HCT116 (cell line): ENCODE measurements around the gene CLDN12. TPM values are rescaled to one million over a fixed set of nuclear protein-coding genes. Genes with fewer than 3 reads are reported as not detected.
A peak's percentile ranks its signal among the peaks of the same experiment; 100 is the strongest.

Source experiments
- ATAC-seq: fragments of 200-7000 bp; cut with Tn5 transposase; 2 replicates; pipeline ENCODE4 v1.9.1; 2020; ENCODE audit warnings: mild to moderate bottlenecking, moderate library complexity
- BruUV-seq: library from RNA; stranded (reverse); fragments of 400-500 nt; replicated peaks from 2 replicates; lab custom pipeline; 2021; lab: Mats Ljungman, UMichigan
- CTCF ChIA-PET: fragments of 300-600 bp; sonication (Branson Sonifier 250); formaldehyde crosslinking; loops from one replicate; lab custom pipeline; 2021; ENCODE audit warnings: antibody characterized with exemption; lab: Charles Lee
- POLR2A ChIA-PET: fragments of 300-600, 350-600 bp; sonication (Branson Sonifier 250); formaldehyde crosslinking; loops from one replicate; lab custom pipeline; 2021; ENCODE audit warnings: antibody characterized with exemption; lab: Charles Lee
- RAD21 ChIA-PET, 2 experiments: fragments of 300-600 bp; sonication (Branson Sonifier 250); formaldehyde crosslinking; loops; one replicate each; lab custom pipeline; 2023; ENCODE audit warnings: low total read pairs in 2 of 2; ENCODE audit not compliant: uncharacterized antibody in 2 of 2, unreplicated experiment in 2 of 2, low non-redundant PET in 1 of 2; lab: Charles Lee
- DNase-seq: peaks from one replicate; pipeline ENCODE4 v3.0.0-alpha.2; 2010; ENCODE audit warnings: low read depth, low spot score
- H2AFZ ChIP-seq: fragments of 200-600 bp; shearing (Covaris generic), sonication (generic); 2 replicates; pipeline ENCODE4 v1.6.1; 2017; ENCODE audit warnings: low read depth, mixed run types, mixed read lengths, antibody characterized with exemption, low read length; ENCODE audit not compliant: poor library complexity, severe bottlenecking
- H3K27ac ChIP-seq: 2 replicates; pipeline ENCODE4 v1.5.1; 2012; ENCODE audit warnings: low read depth, low read length
- H3K27me3 ChIP-seq: fragments of 200-600 bp; sonication (generic); 2 replicates; pipeline ENCODE4 v1.6.1; 2016; ENCODE audit warnings: mixed run types, low read length, mixed read lengths; ENCODE audit not compliant: insufficient read depth
- H3K36me3 ChIP-seq, 2 experiments: fragments of 200-500 bp in 1 of 2; fragments of 200-600 bp in 1 of 2; sonication (Bioruptor generic) in 1 of 2; sonication (generic) in 1 of 2; 2 replicates each; pipeline versions ENCODE4 v1.5.1 to v1.6.1; 2014 to 2016; ENCODE audit warnings: low read length in 2 of 2, inconsistent platforms in 1 of 2, mixed read lengths in 1 of 2, mixed run types in 1 of 2; ENCODE audit not compliant: insufficient read depth in 2 of 2, control insufficient read depth in 1 of 2
- H3K4me1 ChIP-seq, 2 experiments: fragments of 200-600 bp in 1 of 2; sonication (generic) in 1 of 2; 2 replicates each; pipeline versions ENCODE4 v1.5.1 to v1.6.1; 2012 to 2017; ENCODE audit warnings: low read length in 2 of 2, inconsistent platforms in 1 of 2, mild to moderate bottlenecking in 1 of 2, mixed read lengths in 1 of 2, mixed run types in 1 of 2, moderate library complexity in 1 of 2; ENCODE audit not compliant: insufficient read depth in 2 of 2, control insufficient read depth in 1 of 2
- H3K4me2 ChIP-seq: fragments of 200-600 bp; sonication (generic); 2 replicates; pipeline ENCODE4 v1.6.1; 2017; ENCODE audit warnings: mixed run types, low read length, mixed read lengths
- H3K4me3 ChIP-seq, 2 experiments: fragments of 200-600 bp in 1 of 2; sonication (generic) in 1 of 2; replicated peaks in 1 of 2; 2 replicates each; pipeline ENCODE4 v1.5.1; 2011 to 2016; ENCODE audit warnings: low read length in 2 of 2, control low read depth in 1 of 2, low read depth in 1 of 2, mild to moderate bottlenecking in 1 of 2, mixed read lengths in 1 of 2, mixed run types in 1 of 2
- H3K79me2 ChIP-seq: fragments of 200-600 bp; sonication (generic); 2 replicates; pipeline ENCODE4 v1.6.1; 2017; ENCODE audit warnings: mild to moderate bottlenecking, mixed run types, low read length, moderate library complexity, mixed read lengths; ENCODE audit not compliant: insufficient read depth
- H3K9ac ChIP-seq: fragments of 200-600 bp; sonication (generic); 2 replicates; pipeline ENCODE4 v1.6.1; 2016; ENCODE audit warnings: low read length, mixed read lengths
- H3K9me2 ChIP-seq: fragments of 200-600 bp; sonication (generic), shearing (Covaris generic); 2 replicates; pipeline ENCODE4 v1.6.1; 2017; ENCODE audit warnings: mixed run types, mild to moderate bottlenecking, moderate library complexity; ENCODE audit not compliant: insufficient read depth
- H3K9me3 ChIP-seq, 2 experiments: fragments of 200-500 bp in 1 of 2; fragments of 200-600 bp in 1 of 2; sonication (Bioruptor generic) in 1 of 2; sonication (generic) in 1 of 2; 2 replicates each; pipeline ENCODE4 v1.6.1; 2014 to 2017; ENCODE audit warnings: low read length in 2 of 2, mixed read lengths in 2 of 2, inconsistent platforms in 1 of 2, low read depth in 1 of 2, mild to moderate bottlenecking in 1 of 2, mixed run types in 1 of 2, moderate library complexity in 1 of 2; ENCODE audit not compliant: control insufficient read depth in 1 of 2, insufficient read depth in 1 of 2
- H4K20me1 ChIP-seq: fragments of 200-600 bp; sonication (generic), shearing (Covaris generic); 2 replicates; pipeline ENCODE4 v1.6.1; 2017; ENCODE audit warnings: mixed run types, mild to moderate bottlenecking, moderate library complexity; ENCODE audit not compliant: insufficient read depth
- CTCF ChIP-seq, 3 experiments: fragments of 200-600 bp in 1 of 3; sonication (generic) in 1 of 3; IDR thresholded peaks in 2 of 3; conservative IDR thresholded peaks in 1 of 3; 2 replicates each; pipeline ENCODE4 v1.5.1; 2012 to 2017; ENCODE audit warnings: low read depth in 2 of 3, low read length in 2 of 3, antibody characterized with exemption in 1 of 3, borderline replicate concordance in 1 of 3, control low read depth in 1 of 3, mild to moderate bottlenecking in 1 of 3, mixed read lengths in 1 of 3, mixed run types in 1 of 3, moderate library complexity in 1 of 3; ENCODE audit not compliant: insufficient read depth in 1 of 3
- RAD21 ChIP-seq: IDR thresholded peaks from 2 replicates; pipeline ENCODE4 v1.6.1; 2012; ENCODE audit warnings: low read depth, mild to moderate bottlenecking
- SIN3A ChIP-seq: IDR thresholded peaks from 2 replicates; pipeline ENCODE4 v1.6.1; 2012; ENCODE audit warnings: low read depth
- intact Hi-C: fragments of 100-400 bp; cut with micrococcal nuclease; formaldehyde crosslinking; loops from 2 replicates; pipeline ENCODE4 v1.10.0; 2022
- total RNA-seq: library from RNA; stranded (reverse); gene quantifications from one replicate; pipeline ENCODE4 v1.2.1, GENCODE V29; 2021; ENCODE audit not compliant: unreplicated experiment

Gene CLDN12
- total RNA-seq, 1 experiment from 2014 or later = 30.6 TPM

- H3K9me2 ChIP-seq = no peaks in the 10 kb centered on the region
- POLR2A ChIA-PET = no interaction called here
- DNase-seq = peak; percentile 28
Measured at GRCh38 chr7:90455163-90456030, 52.1 kb downstream of the CLDN12 start.

More at GRCh38 chr7:90455163-90456030, 52.1 kb downstream of the CLDN12 start:
- no peak overlapping the region for H3K9ac ChIP-seq
- intact Hi-C loops = loop anchor here (1.0 kb wide), 2 partner anchors 174 to 579 kb away; no protein-coding TSS in a partner anchor
- no TSS peak for BruUV-seq
- H3K79me2 ChIP-seq = no peaks in the 10 kb centered on the region
- peaks cover 0 to 4% of the 10 kb centered on the region in 2 experiments; a peak in 1 of 4 replicates for H3K4me1 ChIP-seq
- H3K4me2 ChIP-seq = peak overlapping the region; percentile 68
- no peaks in the 10 kb centered on the region for H4K20me1 ChIP-seq
- TF ChIP-seq RAD21 (peak; percentile 74), SIN3A (no peak), CTCF (IDR thresholded peaks at IDR 0.05 in 2 of 3, conservative IDR thresholded peaks at IDR 0.05 in 1 of 3; ENCODE audit: borderline replicate concordance in 1 of 3, insufficient read depth in 1 of 3, low read depth in 2 of 3, low read length in 2 of 3) (peak; percentile 62 to 78 (median 63); a peak in 5 of 6 replicates)
- TF ChIP-seq, all 23 proteins: peak for 2
- Histone ChIP-seq H2AFZ (peak overlapping the region; percentile 81), H3K36me3 (no peaks in the 10 kb centered on the region), H3K4me3 (peak overlapping the region in 1 of 2 experiments; percentile 34; a peak in 2 of 4 replicates), H3K27ac (no peak overlapping the region), H3K27me3 (no peaks in the 10 kb centered on the region), H3K9me3 (no peaks in the 10 kb centered on the region)
- RAD21 ChIA-PET = interaction anchor here (0.8 to 1.2 kb wide), 3 partner anchors 174 to 579 kb away, joined by 4 to 7 read pairs (median 4); no protein-coding TSS in a partner anchor
- CTCF ChIA-PET = interaction anchor here (0.6 to 2.5 kb wide), 22 partner anchors 8 to 1992 kb away, joined by 3 to 45 read pairs (median 4); partner anchors contain the start of genes CDK14, GATAD1 and PTTG1IP2
- ATAC-seq = peak; percentile 90
